Measurements from ENCODE around the gene MGST2. TPM values are rescaled to one million over a fixed set of nuclear protein-coding genes. Genes with fewer than 3 reads are reported as not detected.
"Not testable (repeated sequence)": the region's sequence is repeated elsewhere in the genome, so short reads cannot be mapped to it uniquely, and the experiment has no call there.

MGST2 gene
- total RNA-seq, 1 donor from 2014 or later, result 43.2 TPM

GRCh38 chr4:139630991-139631390, 34.6 kb upstream of the MGST2 start:
- Mint-ChIP-seq H3K4me1 (ENCODE audit: unreplicated experiment) (peaks cover 15% of the 10 kb centered on the region), H3K9me3 (no peaks in the 10 kb centered on the region), H3K4me3 (no peak overlapping the region), H3K27me3 (peaks cover 20% of the 10 kb centered on the region), H3K36me3 (no peaks in the 10 kb centered on the region), H3K27ac (no peak overlapping the region)
- TF ChIP-seq CTCF (conservative IDR thresholded peaks at IDR 0.05), result no peak
- no peak for DNase-seq (ENCODE audit: extremely low spot score, unreplicated experiment)

DNA sequence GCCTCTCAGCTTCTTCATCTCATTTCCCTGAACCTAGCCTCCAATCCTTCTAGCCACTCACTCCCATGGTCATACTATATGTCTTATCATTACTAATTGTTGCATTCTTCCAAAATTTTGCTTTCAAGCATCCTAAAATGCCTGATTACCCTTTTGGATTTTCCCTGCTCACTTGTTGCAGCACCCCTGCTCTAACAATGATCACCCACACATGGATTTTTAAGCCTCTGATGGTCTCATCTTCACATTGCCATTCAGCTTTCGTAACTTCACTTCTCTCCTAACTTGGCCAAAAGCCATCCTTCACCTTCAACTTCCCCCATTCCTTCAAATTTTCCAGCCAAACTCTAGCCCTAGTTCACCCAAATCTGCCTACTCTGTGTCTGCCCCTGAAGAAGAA, 33.8 kb upstream of the MGST2 start:
- no peak overlapping the region for H3K4me3 Mint-ChIP-seq
- no peak overlapping the region for H3K27ac Mint-ChIP-seq
- H3K36me3 Mint-ChIP-seq, result no peaks in the 10 kb centered on the region
- no peaks in the 10 kb centered on the region for H3K9me3 Mint-ChIP-seq
- peaks cover 20% of the 10 kb centered on the region for H3K27me3 Mint-ChIP-seq
- no peak for TF ChIP-seq CTCF (conservative IDR thresholded peaks at IDR 0.05)
- peaks cover 15% of the 10 kb centered on the region for H3K4me1 Mint-ChIP-seq (ENCODE audit: unreplicated experiment)
- DNase-seq (ENCODE audit: extremely low spot score, unreplicated experiment), result no peak

GRCh38 chr4:139632739-139633138, 32.9 kb upstream of the MGST2 start:
- not testable (repeated sequence) for H3K4me3 Mint-ChIP-seq; DNase-seq (ENCODE audit: extremely low spot score, unreplicated experiment); H3K36me3 Mint-ChIP-seq; H3K27ac Mint-ChIP-seq; H3K9me3 Mint-ChIP-seq
- Mint-ChIP-seq H3K27me3 (peaks cover 20% of the 10 kb centered on the region), H3K4me1 (ENCODE audit: unreplicated experiment) (peaks cover 15% of the 10 kb centered on the region)

GRCh38 chr4:139633195-139633594, 32.4 kb upstream of the MGST2 start:
- Mint-ChIP-seq H3K9me3 (no peaks in the 10 kb centered on the region), H3K4me1 (ENCODE audit: unreplicated experiment) (peaks cover 13% of the 10 kb centered on the region), H3K4me3 (peak overlapping the region; percentile 84), H3K36me3 (no peaks in the 10 kb centered on the region), H3K27ac (no peak overlapping the region), H3K27me3 (peaks cover 18% of the 10 kb centered on the region)
- no peak for TF ChIP-seq CTCF (conservative IDR thresholded peaks at IDR 0.05)
- DNase-seq (ENCODE audit: extremely low spot score, unreplicated experiment), result no peak

- H3K36me3 Mint-ChIP-seq, result no peaks in the 10 kb centered on the region
- H3K27me3 Mint-ChIP-seq, result peaks cover 14% of the 10 kb centered on the region
- peaks cover 9% of the 10 kb centered on the region for H3K4me1 Mint-ChIP-seq (ENCODE audit: unreplicated experiment)
- no peak for DNase-seq (ENCODE audit: extremely low spot score, unreplicated experiment)
- peak overlapping the region; percentile 84 for H3K4me3 Mint-ChIP-seq
- peaks cover 2% of the 10 kb centered on the region for H3K9me3 Mint-ChIP-seq
- peak; percentile 57 for TF ChIP-seq CTCF (conservative IDR thresholded peaks at IDR 0.05)
- no peak overlapping the region for H3K27ac Mint-ChIP-seq
Measured at GRCh38 chr4:139633661-139634060, 32.0 kb upstream of the MGST2 start.

GRCh38 chr4:139635966-139636365, 29.7 kb upstream of the MGST2 start:
- no peaks in the 10 kb centered on the region for H3K36me3 Mint-ChIP-seq
- H3K4me3 Mint-ChIP-seq, result no peak overlapping the region
- H3K27ac Mint-ChIP-seq, result no peak overlapping the region
- peaks cover 14% of the 10 kb centered on the region for H3K27me3 Mint-ChIP-seq
- H3K4me1 Mint-ChIP-seq (ENCODE audit: unreplicated experiment), result peaks cover 9% of the 10 kb centered on the region
- no peak for TF ChIP-seq CTCF (conservative IDR thresholded peaks at IDR 0.05)
- H3K9me3 Mint-ChIP-seq, result peaks cover 12% of the 10 kb centered on the region
- no peak for DNase-seq (ENCODE audit: extremely low spot score, unreplicated experiment)

DNA sequence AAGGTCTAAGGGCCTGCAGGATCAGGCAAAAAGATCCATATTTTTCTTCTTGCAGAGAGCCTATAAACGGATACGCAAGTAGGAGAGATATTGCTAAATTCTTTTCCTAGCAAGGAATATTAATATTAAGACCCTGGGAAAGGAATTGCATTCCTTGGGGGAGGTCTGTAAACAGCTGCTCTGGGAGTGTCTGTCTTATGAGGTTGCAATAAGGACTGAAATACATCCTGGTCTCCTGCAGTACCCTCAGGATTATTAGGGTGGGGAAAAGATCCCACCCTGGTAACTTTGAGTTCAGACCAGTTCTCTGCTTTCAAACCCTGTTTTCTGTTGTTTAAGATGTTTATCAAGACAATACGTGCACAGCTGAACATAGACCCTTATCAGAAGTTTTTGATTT, 27.3 kb upstream of the MGST2 start:
- DNase-seq (ENCODE audit: extremely low spot score, unreplicated experiment); H3K36me3 Mint-ChIP-seq; H3K27ac Mint-ChIP-seq; H3K4me1 Mint-ChIP-seq (ENCODE audit: unreplicated experiment); H3K4me3 Mint-ChIP-seq; H3K27me3 Mint-ChIP-seq: not testable (repeated sequence)
- peaks cover 12% of the 10 kb centered on the region for H3K9me3 Mint-ChIP-seq

Measured in type B pancreatic cell (in vitro differentiated cells).